Measurements from ENCODE around the gene ROBO1.
"Not testable (repeated sequence)": the region's sequence is repeated elsewhere in the genome, so short reads cannot be mapped to it uniquely, and the experiment has no call there.

ROBO1 gene

DNA sequence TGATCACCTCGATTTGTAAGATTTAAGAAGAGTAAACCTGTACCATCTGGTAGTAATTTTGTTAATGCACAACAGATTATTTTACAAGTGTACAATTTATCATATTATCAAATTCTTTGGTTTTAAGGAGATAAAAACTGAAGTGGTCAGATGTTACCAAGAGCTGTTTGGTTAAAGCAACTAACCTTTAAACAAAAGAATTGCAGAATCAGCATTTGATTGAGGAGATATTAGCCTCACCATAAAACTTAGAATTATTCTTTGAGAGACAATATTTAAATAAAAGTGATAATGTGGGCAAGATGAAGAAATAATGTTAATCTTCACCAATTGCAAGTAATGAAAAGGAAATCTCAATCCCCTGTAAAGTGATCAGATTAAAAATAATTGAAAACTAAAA, 1034.9 kb downstream of the ROBO1 start:
- DNase-seq (ENCODE audit: low read depth), result no peak

DNA sequence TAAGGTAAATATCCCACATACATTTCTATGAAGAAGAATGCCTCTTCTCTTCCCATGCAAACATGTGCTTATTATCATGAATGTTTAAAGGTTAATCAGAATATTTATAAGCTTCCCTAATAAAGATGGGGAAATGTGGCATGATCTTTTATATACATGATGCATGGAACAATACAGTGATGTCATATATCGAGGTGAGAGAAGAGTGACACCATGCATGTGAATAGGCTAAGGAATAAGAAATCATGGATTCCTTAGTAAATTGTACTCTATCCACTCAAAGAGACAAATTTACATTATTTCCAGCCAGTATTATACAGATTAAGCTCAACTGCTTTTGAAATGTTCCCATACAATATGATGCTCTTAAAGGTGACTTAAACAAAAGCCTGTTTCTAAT, 1035.3 kb downstream of the ROBO1 start:
- DNase-seq (ENCODE audit: low read depth), result no peak

DNA sequence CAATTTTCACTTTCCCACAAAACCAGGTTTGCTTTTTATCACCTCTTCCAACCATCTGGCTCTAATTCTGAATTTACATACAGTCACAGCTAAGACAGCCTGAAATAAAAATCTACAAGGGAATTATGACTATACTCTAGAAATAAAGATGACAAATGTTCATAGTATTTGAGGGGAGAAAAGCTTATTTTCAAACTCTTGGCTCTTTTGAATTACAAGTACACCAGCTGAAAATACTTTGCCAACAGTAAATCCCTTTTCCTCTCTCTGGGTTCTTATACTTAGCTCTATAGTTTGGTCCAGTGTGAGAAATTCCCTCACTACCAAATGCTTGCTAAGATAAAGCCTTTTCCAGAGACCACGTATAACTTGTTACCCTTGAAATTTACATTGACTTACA, 1037.9 kb downstream of the ROBO1 start:
- no peak for DNase-seq (ENCODE audit: low read depth)

DNA sequence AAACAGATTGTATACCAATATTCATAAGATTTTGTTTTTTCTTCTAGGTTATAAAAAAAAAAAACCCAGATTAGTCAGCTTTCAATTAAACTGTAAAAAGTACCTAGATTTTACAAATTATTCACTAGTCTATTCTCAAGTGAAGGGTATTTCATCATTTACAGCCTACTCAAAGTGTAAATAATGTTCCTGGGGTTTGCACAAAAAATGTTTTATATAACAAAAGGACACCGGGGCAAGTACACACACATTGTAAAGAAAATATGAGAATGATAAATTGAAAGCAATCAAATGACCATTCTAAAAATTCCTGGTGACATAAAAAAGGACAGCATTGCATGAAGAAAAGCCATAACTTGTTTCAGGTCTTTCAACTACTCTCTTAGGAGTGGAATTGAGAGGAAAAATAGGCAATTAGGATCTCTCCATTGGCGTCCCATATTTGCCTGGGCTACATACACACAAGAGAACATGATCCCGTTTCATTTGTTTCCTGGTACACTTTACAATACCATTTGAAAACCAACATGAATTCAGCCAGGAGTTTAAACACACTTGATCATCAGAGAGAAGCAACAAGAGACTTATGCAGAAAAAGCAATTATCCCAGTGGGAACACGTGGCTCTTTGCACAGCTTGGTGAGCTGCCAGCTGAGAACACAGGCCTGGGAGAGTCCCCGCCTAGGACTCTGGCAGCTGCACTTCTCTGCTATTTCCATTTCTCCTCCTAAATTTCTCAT, 1039.2 kb downstream of the ROBO1 start:
- no peak for DNase-seq (ENCODE audit: low read depth)

DNA sequence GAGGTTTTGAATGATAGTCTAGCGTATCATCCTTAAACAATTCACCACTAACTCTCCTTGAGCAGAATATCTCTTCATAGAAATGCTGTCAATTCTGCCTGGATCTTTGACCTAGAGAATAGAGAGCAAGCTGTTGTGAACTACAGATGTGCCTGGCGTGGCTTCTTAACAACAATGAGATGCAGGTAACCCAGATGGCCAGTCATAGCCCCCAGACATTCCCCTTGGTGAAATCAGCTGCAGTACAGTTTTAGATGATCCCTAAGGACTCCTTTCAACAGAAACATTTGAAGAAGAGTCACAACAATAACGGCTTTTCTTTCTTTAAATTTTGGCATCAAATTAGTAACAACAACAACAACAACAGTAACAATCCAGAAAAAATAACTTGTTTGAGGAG, 1041.3 kb downstream of the ROBO1 start:
- DNase-seq (ENCODE audit: low read depth), result no peak

DNA sequence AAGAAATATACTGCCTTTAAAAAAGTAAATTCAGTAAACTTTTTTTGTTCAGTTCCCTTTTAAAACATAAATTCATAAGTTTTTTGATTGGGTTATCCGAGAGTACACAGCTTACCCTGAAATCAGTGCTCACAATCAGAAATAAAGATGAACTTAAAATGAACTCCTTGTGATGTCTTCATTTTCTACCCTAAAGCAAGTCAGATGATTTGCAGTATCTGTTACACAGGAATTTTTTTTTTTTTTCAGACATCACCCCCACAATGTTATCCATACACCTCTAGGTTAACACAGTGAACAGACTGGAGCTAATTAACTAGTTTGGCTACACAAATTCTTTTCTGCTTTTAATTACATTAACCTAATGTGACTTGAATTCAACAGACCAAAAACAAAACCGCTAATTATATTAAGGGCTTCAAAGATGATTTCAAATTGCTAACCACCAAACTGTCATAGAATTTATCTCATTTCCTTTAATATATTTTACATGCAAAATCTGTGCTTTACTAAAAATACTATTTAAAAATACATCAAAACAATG, 1042.0 kb downstream of the ROBO1 start:
- DNase-seq (ENCODE audit: low read depth), result no peak

DNA sequence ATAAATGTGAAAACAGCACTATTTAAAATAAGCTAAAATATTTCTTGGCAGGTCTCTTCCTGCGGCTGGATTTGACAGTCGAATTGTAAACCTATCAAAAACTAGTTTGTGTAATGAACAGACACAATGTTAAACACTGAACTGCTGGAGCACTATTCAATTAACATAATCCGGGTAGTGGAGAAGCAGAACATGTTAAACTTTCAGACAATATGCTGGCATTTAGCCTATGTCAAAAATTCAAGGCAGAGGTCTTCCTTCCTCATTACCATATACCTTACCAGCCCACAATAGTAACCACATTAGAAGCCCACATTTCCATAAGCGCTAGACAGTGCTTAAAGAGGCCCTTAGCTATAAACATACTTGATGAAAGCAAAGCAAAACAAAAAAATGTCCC, 1042.9 kb downstream of the ROBO1 start:
- DNase-seq (ENCODE audit: low read depth), result no peak

DNA sequence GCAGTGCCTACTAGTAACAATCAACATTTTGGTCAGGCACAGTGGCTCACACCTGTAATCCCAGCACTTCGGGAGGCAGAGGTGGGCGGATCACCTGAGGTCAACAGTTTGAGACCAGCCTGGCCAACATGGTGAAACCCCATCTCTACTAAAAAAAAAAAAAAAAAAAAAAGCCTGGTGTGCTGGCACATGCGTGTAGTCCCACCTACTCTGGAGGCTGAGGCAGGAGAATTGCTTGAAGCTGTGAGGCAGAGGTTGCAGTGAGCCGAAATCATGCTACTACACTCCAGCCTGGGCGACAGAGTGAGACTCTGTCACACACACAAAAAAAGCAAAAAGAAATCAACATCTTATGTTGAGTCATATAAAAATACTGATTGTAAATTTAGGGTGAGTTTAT, 1043.4 kb downstream of the ROBO1 start:
- DNase-seq (ENCODE audit: low read depth), result not testable (repeated sequence)

DNA sequence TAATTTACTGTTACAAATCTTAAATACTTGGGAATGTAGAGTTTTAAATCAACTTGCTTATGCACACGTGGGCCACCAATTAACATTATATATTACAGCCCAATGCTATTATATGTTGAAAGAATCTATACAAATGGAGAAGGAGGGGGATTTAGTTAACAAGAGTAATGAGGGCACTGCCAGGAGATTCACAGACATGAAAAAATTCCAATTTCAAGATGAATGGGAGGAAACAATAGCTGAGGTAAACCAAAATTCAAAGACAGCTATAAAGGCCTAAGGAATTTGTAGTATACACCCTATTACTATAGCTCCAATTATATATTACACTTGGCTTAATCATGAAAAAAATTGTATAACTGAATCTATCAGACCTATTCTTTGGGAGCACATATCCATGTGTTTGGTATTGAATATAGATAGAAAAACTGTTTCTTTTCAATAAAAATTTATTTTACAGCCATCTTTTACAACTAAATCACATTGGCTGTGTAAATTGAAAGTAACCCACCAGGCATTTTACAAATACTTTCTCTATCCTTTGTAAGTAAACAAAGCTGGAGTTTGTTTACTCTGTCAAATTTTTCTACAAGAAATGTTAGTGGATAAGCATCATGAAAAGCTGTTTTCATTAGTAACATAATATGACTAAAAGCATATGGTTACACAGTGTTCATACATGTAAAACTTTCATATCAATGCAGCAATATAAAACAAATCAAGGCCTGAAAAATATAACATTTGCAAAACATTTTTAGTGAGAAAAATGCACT, 1045.8 kb downstream of the ROBO1 start:
- DNase-seq (ENCODE audit: low read depth), result no peak

DNA sequence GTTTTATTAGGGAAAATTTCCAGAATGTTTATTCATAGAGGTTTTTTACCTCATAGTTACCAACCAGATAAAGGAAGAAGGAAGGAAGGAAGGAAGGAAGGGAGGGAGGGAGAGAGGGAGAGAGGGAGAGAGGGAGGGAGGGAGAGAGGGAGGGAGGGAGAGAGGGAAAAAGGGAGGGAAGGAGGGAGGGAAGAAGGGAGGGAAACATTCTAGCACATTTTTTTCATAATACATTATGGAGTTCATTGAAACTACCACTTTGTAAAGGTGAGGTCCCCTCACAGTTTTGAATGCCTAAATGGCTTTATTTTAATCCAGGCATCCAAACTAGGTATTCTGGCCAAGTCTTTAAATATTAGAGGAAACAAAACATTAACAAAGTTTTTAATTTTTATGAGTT, 1049.1 kb downstream of the ROBO1 start:
- no peak for DNase-seq (ENCODE audit: low read depth)

DNA sequence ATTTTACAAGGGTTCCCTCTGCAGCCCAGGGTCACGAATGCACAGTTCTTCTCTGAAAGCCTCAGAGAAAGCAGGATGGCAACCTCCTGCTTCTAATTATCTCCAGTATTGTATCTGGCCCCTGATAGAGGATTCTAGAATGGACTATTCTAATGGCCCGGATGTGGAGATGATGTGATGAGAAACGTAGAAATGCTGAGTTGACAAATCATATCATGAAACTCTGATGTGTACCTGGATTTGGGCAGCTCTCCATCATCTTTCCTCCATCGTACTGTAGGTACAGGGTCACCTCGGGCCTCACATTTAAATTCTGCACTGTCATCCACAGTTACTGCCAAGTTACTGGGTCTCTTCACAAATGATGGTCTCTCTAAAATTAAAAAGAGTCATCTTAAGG, 1050.8 kb downstream of the ROBO1 start:
- DNase-seq (ENCODE audit: low read depth), result no peak

DNA sequence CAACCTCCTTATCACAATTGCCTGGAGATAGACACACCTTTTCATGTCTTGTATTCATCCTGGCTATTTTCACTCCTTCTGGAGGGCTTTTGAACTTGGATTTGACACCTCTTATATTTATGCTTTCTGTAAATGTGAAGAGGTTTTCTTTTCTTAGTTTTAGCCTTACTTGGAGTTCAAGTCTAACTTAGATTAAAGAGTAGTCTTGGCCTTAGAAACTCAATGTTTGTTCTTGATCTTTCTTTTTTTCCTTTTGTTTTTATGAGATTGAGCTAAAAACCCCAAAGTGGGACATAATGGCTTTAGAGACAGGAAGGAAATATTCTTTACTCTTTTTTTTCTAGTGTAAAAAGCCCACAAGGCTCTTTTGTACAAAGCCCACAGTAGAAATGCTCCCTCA, 1054.9 kb downstream of the ROBO1 start:
- DNase-seq (ENCODE audit: low read depth), result no peak

DNA sequence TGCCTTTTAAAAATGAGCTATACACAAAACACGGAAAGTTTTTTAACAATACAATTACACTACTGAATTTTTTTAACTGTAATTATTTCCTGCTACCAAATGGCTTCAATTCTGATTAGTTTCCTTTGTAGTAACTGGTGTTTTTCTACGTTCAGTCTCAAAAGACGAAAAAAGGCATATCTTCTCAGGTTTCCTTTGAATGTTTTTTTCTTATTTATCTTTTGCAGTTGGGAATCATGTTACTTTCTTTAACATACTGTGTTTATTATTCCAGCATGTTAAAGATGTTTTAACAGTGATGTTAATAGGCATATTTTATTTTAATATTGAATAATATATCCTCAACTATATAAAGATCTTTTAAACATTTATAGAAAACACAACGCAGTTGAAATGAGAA, 1055.5 kb downstream of the ROBO1 start:
- DNase-seq (ENCODE audit: low read depth), result no peak

DNA sequence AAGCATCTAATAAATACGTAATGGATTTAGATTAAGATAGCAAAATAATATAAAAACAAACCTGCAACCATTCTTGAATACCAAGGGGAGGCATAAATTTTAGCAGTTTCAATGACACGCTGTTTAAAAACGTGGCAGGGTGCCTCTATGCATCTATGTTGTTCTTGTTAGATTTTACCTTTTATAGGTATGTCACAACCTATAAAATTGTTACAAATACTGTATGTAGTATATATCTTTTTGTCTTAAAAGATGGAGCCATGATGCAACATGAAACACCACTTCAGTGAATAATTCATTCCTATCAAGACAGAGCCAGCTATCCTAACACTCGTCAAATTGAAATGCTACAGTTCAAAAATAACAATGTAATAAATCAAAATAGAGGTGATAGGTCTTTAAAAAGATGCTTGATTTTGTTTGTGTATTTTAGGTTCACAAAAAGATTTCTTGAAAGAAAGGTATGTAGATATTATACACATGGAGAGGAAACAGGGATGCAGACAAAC, 1059.2 kb downstream of the ROBO1 start:
- DNase-seq (ENCODE audit: low read depth), result no peak

DNA sequence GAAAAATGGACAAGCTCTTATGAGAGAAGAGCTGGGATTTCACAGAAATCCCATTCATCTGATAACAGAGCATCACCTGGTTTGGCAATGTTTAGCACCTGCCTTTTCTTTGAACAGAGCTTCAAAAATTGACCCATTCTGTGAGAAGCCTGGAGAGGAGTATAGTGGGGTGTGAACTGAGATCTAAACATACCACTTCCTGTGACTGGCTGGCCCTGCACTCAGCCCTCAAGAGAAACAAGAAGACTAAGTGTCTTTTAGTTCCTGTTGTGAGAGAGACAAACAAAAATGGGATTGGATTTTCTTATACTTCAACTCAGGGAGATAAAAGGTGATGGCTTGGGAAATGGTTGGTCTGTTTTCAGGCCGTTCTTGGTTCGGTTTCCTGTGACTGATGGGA, 1060.2 kb downstream of the ROBO1 start:
- no peak for DNase-seq (ENCODE audit: low read depth)

DNA sequence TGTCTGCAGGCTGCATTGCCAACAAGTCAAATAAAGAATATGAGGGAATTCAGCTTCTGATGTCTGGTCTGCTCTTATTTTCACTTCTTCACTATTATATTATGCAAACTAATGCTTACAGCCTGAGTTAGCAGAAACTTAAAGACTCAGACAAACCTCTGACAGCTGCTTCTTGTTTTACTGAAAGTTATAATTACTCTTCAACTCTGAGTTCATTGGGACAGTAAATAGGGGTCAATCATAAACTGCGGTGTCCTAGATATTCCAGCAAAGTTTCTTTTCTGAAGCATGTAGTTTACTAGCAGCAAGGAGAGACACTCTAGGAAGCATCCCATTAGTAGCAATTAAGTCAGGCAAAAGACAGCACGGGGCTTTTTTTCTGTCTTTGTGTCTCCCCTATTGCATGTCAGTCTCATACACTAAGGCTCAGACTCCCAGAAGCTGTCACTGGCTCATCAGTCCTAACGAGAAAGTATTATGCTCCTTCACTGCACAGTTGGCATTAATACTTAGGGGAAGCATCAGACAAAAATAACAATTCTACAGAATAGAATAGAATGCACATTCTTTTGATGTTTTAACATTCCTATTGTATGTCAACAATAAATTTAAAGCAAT, 1060.8 kb downstream of the ROBO1 start:
- no peak for DNase-seq (ENCODE audit: low read depth)

DNA sequence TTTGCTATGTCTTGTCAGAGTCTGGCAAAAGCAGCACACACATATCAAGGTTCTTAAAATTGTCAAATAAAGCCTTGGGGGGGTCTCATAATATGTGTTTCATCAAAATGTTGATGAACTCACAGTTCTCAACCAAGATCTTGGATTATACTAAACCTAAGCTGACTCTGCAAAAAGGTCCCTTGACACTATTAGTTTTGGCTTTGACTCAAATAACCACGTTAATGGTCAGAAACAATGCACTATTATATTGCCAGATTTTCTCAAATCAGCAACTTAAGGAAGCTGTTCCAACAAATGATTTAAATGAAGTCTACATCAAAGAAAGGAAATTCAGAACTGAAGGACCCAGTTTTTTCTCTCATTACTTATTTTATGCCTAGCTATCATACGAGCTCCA, 1063.9 kb downstream of the ROBO1 start:
- no peak for DNase-seq (ENCODE audit: low read depth)

DNA sequence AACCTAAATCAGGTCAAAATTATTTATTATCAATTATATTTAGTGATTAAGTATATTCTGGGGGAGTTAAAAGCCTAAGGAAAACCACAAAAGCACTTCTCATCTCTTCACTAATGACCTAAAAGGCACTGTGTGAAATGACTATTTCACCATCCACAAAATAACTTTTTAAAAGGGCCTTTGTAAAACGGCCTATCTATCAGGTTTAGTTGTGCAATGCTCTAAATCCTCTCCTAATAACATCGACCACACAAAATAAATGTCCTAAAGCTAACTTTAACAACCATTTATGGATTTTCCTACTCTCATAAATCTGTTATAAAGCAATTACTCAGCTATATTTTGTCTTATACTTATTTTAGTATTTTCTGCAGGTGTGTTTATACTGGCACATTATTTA, 1066.3 kb downstream of the ROBO1 start:
- no peak for DNase-seq (ENCODE audit: low read depth)

DNA sequence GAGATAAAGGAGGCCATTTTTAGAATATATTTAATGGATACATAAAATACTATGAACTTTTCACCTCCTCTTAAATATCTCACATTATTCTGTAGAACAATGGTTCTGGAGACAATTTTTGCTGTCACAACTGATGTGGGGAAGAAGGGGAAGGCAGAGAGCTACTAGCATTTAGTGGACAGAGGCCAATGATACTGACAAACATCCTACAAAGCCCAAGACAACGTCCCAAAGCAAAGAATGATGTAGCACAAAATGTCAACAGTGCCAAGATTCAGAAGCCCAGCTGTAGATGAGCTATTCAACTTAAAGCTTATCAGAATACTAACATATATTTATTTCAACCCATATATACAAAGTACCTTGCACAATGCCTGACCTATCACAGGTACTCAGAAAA, 1069.4 kb downstream of the ROBO1 start:
- DNase-seq (ENCODE audit: low read depth), result no peak

DNA sequence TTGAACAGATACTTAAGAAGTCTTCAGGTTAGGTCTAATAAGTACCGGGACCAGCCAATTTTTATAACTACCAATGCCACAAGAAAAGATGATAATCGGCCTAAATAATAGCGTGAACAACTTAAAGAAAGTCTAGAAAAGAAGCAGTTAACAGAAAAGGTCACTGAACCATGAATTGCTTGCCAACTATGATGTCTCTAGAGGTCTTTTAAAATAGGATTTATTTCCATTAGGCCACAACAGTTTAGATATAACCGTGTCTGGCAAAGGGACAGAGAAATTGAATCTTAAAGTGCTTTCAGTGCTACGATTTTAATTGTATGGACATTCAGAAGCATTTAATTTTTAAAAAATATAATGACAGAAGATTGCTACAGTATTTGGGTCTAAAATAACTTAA, 1070.4 kb downstream of the ROBO1 start:
- DNase-seq (ENCODE audit: low read depth), result no peak

DNA sequence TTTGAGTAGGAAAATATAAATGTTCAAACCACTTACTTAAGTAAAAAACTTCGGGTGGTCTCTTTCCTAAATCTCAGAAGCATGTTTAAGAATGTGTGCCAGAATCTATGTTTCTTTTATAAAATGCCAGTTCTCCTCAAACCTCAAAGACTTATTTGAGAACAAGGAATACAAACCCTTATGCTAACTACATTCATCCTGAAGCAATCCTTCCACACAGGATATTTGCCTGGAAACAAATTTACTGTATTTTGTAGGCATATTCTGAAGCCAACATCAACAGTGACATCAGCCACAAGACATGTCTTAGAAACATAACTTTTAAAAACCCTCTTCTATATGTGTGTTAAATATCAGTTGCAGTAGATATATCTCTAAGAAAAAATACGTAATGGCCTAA, 1077.0 kb downstream of the ROBO1 start:
- DNase-seq (ENCODE audit: low read depth), result no peak

DNA sequence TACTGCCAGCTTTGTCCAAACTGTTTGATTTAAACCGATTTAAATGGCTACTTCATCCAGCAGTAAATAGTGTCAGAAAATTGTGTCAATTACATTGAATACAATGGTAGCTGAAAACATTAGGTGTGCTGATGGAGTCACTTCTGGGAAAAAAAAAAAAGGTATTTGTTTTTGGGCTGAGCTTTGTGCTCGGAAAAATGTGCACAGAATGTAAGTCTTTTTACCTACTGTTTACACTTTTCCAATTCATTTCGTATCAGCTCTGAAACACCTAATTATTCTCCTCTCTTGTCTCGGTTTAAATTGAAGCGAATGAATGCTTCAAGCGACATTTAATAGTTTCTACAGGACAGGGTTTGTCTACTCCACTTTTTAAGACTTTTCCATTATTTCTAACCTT, 1078.4 kb downstream of the ROBO1 start:
- DNase-seq (ENCODE audit: low read depth), result no peak

DNA sequence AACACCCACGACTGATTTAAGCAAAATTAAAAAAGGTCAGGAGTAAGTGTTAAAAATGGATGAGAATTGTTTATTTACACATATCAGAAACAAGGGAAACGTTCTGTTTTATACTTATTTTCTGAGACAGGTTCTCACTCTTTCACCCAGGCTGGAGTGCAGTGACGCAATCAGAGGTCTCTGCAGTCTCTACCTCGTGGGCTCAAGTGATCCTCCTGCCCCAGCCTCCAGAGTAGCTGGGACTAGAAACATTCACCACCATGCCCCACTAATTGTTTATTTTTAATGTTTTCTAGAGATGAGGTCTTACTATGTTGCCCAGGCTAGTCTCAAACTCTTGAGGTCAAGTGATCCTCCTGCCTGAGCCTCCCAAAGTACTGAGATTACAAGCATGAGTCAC, 1080.3 kb downstream of the ROBO1 start:
- DNase-seq (ENCODE audit: low read depth), result no peak
